OCI-LY3 (cell line): Measurements from ENCODE around the gene ZC3H11A.

Source experiments
- CTCF ChIP-seq: fragments of 200-600, 300-600 bp; sonication (generic); IDR thresholded peaks from 2 replicates; pipeline ENCODE4 v1.5.1; 2014; ENCODE audit warnings: antibody characterized with exemption, low read length, low read depth
- EZH2phosphoT487 ChIP-seq: fragments of 200-600 bp; shearing (Covaris generic); IDR thresholded peaks from 2 replicates; pipeline ENCODE4 v1.6.1; 2018; ENCODE audit warnings: antibody characterized with exemption, mixed run types, low read depth

- TF ChIP-seq CTCF (no peak), EZH2phosphoT487 (no peak)
Observed at GRCh38 chr1:203778789-203779188, 16.6 kb upstream of the ZC3H11A start.
